CD4-positive, alpha-beta memory T cell (primary cell): ENCODE data around the gene TCF7L2. TPM values are rescaled to one million over a fixed set of nuclear protein-coding genes. Genes with fewer than 3 reads are reported as not detected.
"Not testable (repeated sequence)": the region's sequence is repeated elsewhere in the genome, so short reads cannot be mapped to it uniquely, and the experiment has no call there.

Source experiments
- CTCF ChIA-PET: fragments of 350-600 bp; sonication (Branson Sonifier 250); formaldehyde crosslinking; loops from one replicate; lab custom pipeline; 2021; ENCODE audit warnings: inconsistent platforms; ENCODE audit not compliant: partially characterized antibody; lab: Charles Lee
- POLR2A ChIA-PET: fragments of 350-600 bp; sonication (Branson Sonifier 250); formaldehyde crosslinking; loops from one replicate; lab custom pipeline; 2021; ENCODE audit not compliant: partially characterized antibody; lab: Charles Lee
- DNase-seq, 5 donors: peaks; one replicate each; pipeline versions ENCODE4 v3.0.0 to v3.0.0-alpha.2; 2020 to 2022; ENCODE audit warnings: mixed read lengths in 1 of 5
- H3K27ac ChIP-seq: one replicate; pipeline ENCODE4 v1.7.0; 2013; ENCODE audit warnings: low read depth, low read length
- H3K27me3 ChIP-seq: 2 replicates; pipeline ENCODE4 v1.7.0; 2013; ENCODE audit warnings: mild to moderate bottlenecking, low read length, moderate library complexity; ENCODE audit not compliant: insufficient read depth
- H3K36me3 ChIP-seq: 2 replicates; pipeline ENCODE4 v1.7.0; 2013; ENCODE audit warnings: mild to moderate bottlenecking, low read length, moderate library complexity; ENCODE audit not compliant: insufficient read depth
- H3K4me1 ChIP-seq: 2 replicates; pipeline ENCODE4 v1.7.0; 2013; ENCODE audit warnings: mild to moderate bottlenecking, low read length, moderate library complexity; ENCODE audit not compliant: insufficient read depth
- H3K4me3 ChIP-seq, 2 donors: one replicate each; pipeline ENCODE4 v1.7.0; 2013; ENCODE audit warnings: low read length in 2 of 2, mild to moderate bottlenecking in 1 of 2
- H3K9me3 ChIP-seq, 2 donors: one replicate each; pipeline ENCODE4 v1.7.0; 2013; ENCODE audit warnings: low read length in 2 of 2, control low read depth in 1 of 2; ENCODE audit not compliant: control insufficient read depth in 1 of 2
- H3K27ac Mint-ChIP-seq, 7 donors: one replicate each; pipeline ENCODE4 v1.8.0; 2020 to 2021; ENCODE audit warnings: mixed read lengths in 7 of 7, mild to moderate bottlenecking in 6 of 7, inconsistent platforms in 3 of 7, moderate library complexity in 3 of 7
- H3K27me3 Mint-ChIP-seq, 2 donors: one replicate each; pipeline ENCODE4 v1.8.0; 2020 to 2021; ENCODE audit warnings: mixed read lengths in 2 of 2
- H3K36me3 Mint-ChIP-seq, 2 donors: one replicate each; pipeline ENCODE4 v1.8.0; 2020 to 2021; ENCODE audit warnings: mixed read lengths in 2 of 2, inconsistent platforms in 1 of 2, mild to moderate bottlenecking in 1 of 2
- H3K4me1 Mint-ChIP-seq, 4 donors: one replicate each; pipeline ENCODE4 v1.8.0; 2020 to 2021; ENCODE audit warnings: mixed read lengths in 4 of 4, mild to moderate bottlenecking in 1 of 4
- H3K4me3 Mint-ChIP-seq, 8 donors: one replicate each; pipeline ENCODE4 v1.8.0; 2020 to 2021; ENCODE audit warnings: mixed read lengths in 8 of 8, mild to moderate bottlenecking in 7 of 8, moderate library complexity in 6 of 8, inconsistent platforms in 3 of 8
- H3K9me3 Mint-ChIP-seq, 8 donors: one replicate each; pipeline ENCODE4 v1.8.0; 2020 to 2021; ENCODE audit warnings: mixed read lengths in 8 of 8, mild to moderate bottlenecking in 5 of 8, inconsistent platforms in 3 of 8, moderate library complexity in 1 of 8
- intact Hi-C: fragments of 100-400 bp; cut with micrococcal nuclease; formaldehyde crosslinking; loops from one replicate; pipeline ENCODE4 v1.15.1; 2023
- polyA plus RNA-seq, 2 donors: library from polyadenylated mRNA; unstranded; fragments of 300-500 nt; fragmentation: Illumina TruSeq; gene quantifications; one replicate each; pipeline ENCODE4 v1.2.3, GENCODE V29; 2021
- total RNA-seq, 2 experiments: library from RNA; stranded (reverse); gene quantifications; one replicate each; pipeline ENCODE4 v1.2.3, GENCODE V29; 2021

Gene TCF7L2
- total and polyA plus RNA-seq, 4 experiments from 2014 or later, result 0.16 to 3.2 (median 1.8) TPM

DNA sequence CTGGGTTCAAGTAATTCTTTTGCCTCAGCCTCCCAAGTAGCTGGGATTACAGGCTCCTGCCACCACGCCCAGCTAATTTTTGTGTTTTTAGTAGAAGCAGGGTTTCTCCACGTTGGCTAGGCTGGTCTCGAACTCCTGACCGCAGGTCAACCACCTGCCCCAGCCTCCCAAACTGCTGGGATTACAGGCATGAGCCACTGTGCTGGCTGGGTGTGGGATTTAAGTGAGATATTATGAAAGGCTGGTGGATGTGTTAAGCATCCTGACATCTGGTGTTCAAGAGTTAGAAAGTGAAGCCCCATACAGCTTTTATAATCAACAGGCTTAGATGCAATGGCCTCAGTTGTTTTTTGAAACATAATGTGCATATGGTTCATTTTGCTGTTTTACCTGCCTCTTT lies 159.4 kb downstream of the TCF7L2 start:
- H3K4me3 ChIP-seq, H3K36me3 ChIP-seq, H3K9me3 Mint-ChIP-seq, H3K36me3 Mint-ChIP-seq, H3K4me1 Mint-ChIP-seq, H3K27me3 ChIP-seq, H3K4me3 Mint-ChIP-seq, H3K9me3 ChIP-seq, H3K4me1 ChIP-seq, H3K27ac Mint-ChIP-seq, DNase-seq, H3K27ac ChIP-seq, H3K27me3 Mint-ChIP-seq, CTCF ChIA-PET, intact Hi-C loops, POLR2A ChIA-PET: not testable (repeated sequence)

DNA sequence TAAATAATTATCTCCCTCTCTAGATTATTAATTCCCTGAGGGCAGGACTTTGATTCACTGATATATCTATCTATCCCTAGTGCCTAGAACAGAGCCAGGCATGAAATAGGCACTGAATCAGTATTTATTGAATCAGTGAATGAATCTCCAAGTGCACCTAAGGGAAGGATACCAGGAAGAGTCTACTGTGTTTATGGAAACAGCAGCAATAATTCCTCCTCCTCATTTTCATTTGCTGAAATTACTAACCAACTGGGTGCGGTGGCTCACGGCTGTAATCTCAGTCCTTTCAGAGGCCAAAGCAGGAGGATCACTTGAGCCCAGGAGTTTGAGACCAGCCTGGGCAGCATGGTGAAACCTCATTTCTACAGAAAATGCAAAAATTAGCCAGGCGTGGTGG lies 161.2 kb downstream of the TCF7L2 start:
- Mint-ChIP-seq H3K4me1 (no peaks in the 10 kb centered on the region), H3K27ac (no peak overlapping the region), H3K4me3 (no peak overlapping the region), H3K27me3 (peaks cover 2 to 4% of the 10 kb centered on the region in 2 donors), H3K36me3 (no peaks in the 10 kb centered on the region), H3K9me3 (no peaks in the 10 kb centered on the region)
- Histone ChIP-seq H3K4me3 (no peak overlapping the region), H3K4me1 (no peaks in the 10 kb centered on the region), H3K27ac (no peak overlapping the region), H3K36me3 (no peaks in the 10 kb centered on the region), H3K27me3 (no peaks in the 10 kb centered on the region), H3K9me3 (no peaks in the 10 kb centered on the region)
- intact Hi-C loops, result no loop called here
- no peak for DNase-seq
- POLR2A ChIA-PET, result no interaction called here
- CTCF ChIA-PET, result interaction anchor here (0.9 to 1.0 kb wide), 3 partner anchors 16 to 390 kb away, joined by 3 to 6 read pairs (median 4); no protein-coding TSS in a partner anchor

- Histone ChIP-seq H3K4me1 (no peaks in the 10 kb centered on the region), H3K27me3 (no peaks in the 10 kb centered on the region), H3K4me3 (no peak overlapping the region), H3K27ac (no peak overlapping the region), H3K36me3 (no peaks in the 10 kb centered on the region), H3K9me3 (no peaks in the 10 kb centered on the region)
- intact Hi-C loops, result no loop called here
- Mint-ChIP-seq H3K4me1 (no peaks in the 10 kb centered on the region), H3K9me3 (no peaks in the 10 kb centered on the region), H3K4me3 (no peak overlapping the region), H3K27ac (no peak overlapping the region), H3K36me3 (no peaks in the 10 kb centered on the region), H3K27me3 (peaks cover 2 to 4% of the 10 kb centered on the region in 2 donors)
- POLR2A ChIA-PET, result interaction anchor here (0.6 kb wide), 1 partner anchor 10 kb away, joined by 3 read pairs; no protein-coding TSS in a partner anchor
- CTCF ChIA-PET, result interaction anchor here (0.9 kb wide), 1 partner anchor 15 kb away, joined by 4 read pairs; no protein-coding TSS in a partner anchor
- DNase-seq, result no peak
Observed at GRCh38 chr10:113111900-113112853, 162.1 kb downstream of the TCF7L2 start.

DNA sequence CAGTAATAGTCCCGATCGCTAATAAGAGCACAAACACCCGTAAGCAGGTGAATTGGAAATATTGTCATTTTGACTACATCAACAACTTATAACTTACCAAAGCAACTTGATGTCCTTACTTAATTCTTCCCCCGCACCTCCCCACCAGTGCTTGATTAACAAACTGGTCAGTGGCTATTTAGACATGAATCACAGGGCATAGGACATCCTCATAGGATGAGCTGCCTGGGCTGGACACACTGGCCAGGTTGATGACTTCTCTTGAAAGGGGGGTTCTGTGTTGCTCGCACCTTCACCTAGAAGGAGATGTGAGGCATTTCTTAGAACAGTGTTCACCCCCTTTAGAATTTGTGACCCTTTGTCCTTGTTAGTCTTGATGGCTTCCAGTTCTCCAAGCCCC lies 163.2 kb downstream of the TCF7L2 start:
- no peak overlapping the region for H3K4me3 Mint-ChIP-seq

GRCh38 chr10:113113918-113114317 lies 163.9 kb downstream of the TCF7L2 start:
- intact Hi-C loops, result no loop called here
- H3K36me3 Mint-ChIP-seq, result no peaks in the 10 kb centered on the region
- DNase-seq, result no peak
- no peak overlapping the region for H3K4me3 ChIP-seq
- ChIA-PET CTCF (no interaction called here), POLR2A (no interaction called here)
- H3K9me3 Mint-ChIP-seq, result peaks cover 0 to 3% (median 0%) of the 10 kb centered on the region in 8 donors
- no peaks in the 10 kb centered on the region for H3K36me3 ChIP-seq
- H3K27ac Mint-ChIP-seq, result no peak overlapping the region
- no peaks in the 10 kb centered on the region for H3K9me3 ChIP-seq
- H3K4me1 Mint-ChIP-seq, result no peaks in the 10 kb centered on the region
- H3K27me3 ChIP-seq, result no peaks in the 10 kb centered on the region
- no peak overlapping the region for H3K4me3 Mint-ChIP-seq
- H3K4me1 ChIP-seq, result no peaks in the 10 kb centered on the region
- peaks cover 3 to 4% of the 10 kb centered on the region in 2 donors for H3K27me3 Mint-ChIP-seq
- H3K27ac ChIP-seq, result no peak overlapping the region

More for the DNA sequence above, 163.2 kb downstream of the TCF7L2 start:
- Histone ChIP-seq H3K27me3 (no peaks in the 10 kb centered on the region), H3K4me3 (no peak overlapping the region), H3K9me3 (no peaks in the 10 kb centered on the region), H3K27ac (no peak overlapping the region), H3K4me1 (no peaks in the 10 kb centered on the region), H3K36me3 (no peaks in the 10 kb centered on the region)
- Mint-ChIP-seq H3K27ac (no peak overlapping the region), H3K9me3 (peaks cover 0 to 1% (median 0%) of the 10 kb centered on the region in 8 donors), H3K4me1 (no peaks in the 10 kb centered on the region), H3K27me3 (peaks cover 3 to 4% of the 10 kb centered on the region in 2 donors), H3K36me3 (no peaks in the 10 kb centered on the region)
- intact Hi-C loops, result no loop called here
- ChIA-PET POLR2A (interaction anchor here (0.6 kb wide), 1 partner anchor 11 kb away, joined by 3 read pairs; no protein-coding TSS in a partner anchor), CTCF (no interaction called here)
- no peak for DNase-seq

DNA sequence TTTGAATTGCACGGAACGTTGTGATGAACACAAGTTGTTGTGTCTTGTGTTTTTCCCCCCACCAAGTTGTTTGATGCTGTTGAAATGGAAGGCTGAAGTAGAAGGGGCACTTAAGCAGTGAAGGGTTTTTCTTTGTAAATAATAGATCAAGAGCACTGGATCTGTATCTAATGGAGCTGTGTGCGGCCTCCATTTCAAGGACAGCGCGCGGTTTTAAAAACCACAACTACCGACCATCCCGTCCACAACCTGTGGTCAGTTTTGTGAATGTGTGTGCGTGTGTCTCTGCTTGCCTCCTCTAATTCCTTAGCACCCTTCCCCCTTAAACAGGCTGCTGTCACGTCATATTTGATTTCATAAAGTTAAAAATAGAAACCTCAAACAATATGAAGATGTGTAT lies 165.5 kb downstream of the TCF7L2 start:
- peaks cover 4 to 6% of the 10 kb centered on the region in 2 donors for H3K27me3 Mint-ChIP-seq
- H3K27ac ChIP-seq, result no peak overlapping the region
- POLR2A ChIA-PET, result no interaction called here
- no peak for DNase-seq
- H3K9me3 ChIP-seq, result no peaks in the 10 kb centered on the region
- intact Hi-C loops, result no loop called here
- H3K9me3 Mint-ChIP-seq, result peaks cover 0 to 3% (median 0%) of the 10 kb centered on the region in 8 donors
- no peaks in the 10 kb centered on the region for H3K4me1 Mint-ChIP-seq
- CTCF ChIA-PET, result no interaction called here
- H3K4me3 ChIP-seq, result no peak overlapping the region
- H3K4me3 Mint-ChIP-seq, result no peak overlapping the region
- no peaks in the 10 kb centered on the region for H3K36me3 ChIP-seq
- H3K4me1 ChIP-seq, result no peaks in the 10 kb centered on the region
- no peak overlapping the region for H3K27ac Mint-ChIP-seq
- no peaks in the 10 kb centered on the region for H3K36me3 Mint-ChIP-seq
- no peaks in the 10 kb centered on the region for H3K27me3 ChIP-seq

GRCh38 chr10:113118882-113119281 lies 168.8 kb downstream of the TCF7L2 start:
- POLR2A ChIA-PET, result no interaction called here
- Histone ChIP-seq H3K27ac (no peak overlapping the region), H3K4me3 (no peak overlapping the region), H3K4me1 (no peaks in the 10 kb centered on the region), H3K27me3 (no peaks in the 10 kb centered on the region), H3K9me3 (no peaks in the 10 kb centered on the region), H3K36me3 (no peaks in the 10 kb centered on the region)
- Mint-ChIP-seq H3K27ac (no peak overlapping the region), H3K4me1 (no peaks in the 10 kb centered on the region), H3K27me3 (peaks cover 10 to 11% of the 10 kb centered on the region in 2 donors), H3K36me3 (no peaks in the 10 kb centered on the region), H3K4me3 (no peak overlapping the region), H3K9me3 (peaks cover 0 to 3% (median 0%) of the 10 kb centered on the region in 8 donors)
- CTCF ChIA-PET, result no interaction called here
- intact Hi-C loops, result no loop called here
- DNase-seq, result no peak
